ENCODE results near the gene BCL2L12. TPM values are rescaled to one million over a fixed set of nuclear protein-coding genes. Genes with fewer than 3 reads are reported as not detected.

BCL2L12 gene
- total and polyA plus RNA-seq, 10 donors: 7.8 to 36.7 (median 21.7) TPM

DNA sequence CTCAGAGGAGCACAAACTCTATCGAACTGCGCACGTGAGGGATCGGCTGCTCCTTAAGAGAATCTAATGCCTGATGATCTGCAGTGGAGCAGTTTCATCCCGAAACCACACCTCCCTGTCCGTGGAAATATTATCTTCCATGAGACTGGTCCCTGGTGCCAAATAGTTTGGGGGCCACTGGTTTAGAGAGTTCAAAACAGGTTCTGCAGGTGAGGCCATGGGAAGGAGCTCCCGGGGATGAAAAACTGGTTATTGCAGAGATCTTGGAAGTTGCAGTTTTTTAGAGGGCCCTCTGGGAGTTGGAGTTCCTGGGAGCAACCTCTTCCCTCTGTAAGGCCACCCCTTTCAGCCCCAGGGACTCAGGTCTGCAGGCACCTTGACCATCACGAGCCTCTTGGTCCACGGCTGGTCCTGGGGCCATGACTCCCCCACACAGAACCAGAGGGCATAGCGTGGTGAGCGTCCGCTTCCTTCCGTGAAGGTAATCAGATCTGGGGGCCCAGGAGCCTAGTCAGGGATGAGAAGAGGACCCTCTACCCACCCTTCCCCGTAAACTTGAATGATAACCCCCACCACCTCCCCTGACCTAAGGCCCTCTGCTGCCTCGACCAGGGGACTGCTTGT, 5.3 kb upstream of the BCL2L12 start:
- no peaks in the 10 kb centered on the region for H3K9me3 ChIP-seq

GRCh38 chr19:49662011-49662410, 3.7 kb upstream of the BCL2L12 start:
- TF ChIP-seq POLR2A (IDR thresholded peaks at IDR 0.05): no peak
- TF ChIP-seq, protein P1, sequence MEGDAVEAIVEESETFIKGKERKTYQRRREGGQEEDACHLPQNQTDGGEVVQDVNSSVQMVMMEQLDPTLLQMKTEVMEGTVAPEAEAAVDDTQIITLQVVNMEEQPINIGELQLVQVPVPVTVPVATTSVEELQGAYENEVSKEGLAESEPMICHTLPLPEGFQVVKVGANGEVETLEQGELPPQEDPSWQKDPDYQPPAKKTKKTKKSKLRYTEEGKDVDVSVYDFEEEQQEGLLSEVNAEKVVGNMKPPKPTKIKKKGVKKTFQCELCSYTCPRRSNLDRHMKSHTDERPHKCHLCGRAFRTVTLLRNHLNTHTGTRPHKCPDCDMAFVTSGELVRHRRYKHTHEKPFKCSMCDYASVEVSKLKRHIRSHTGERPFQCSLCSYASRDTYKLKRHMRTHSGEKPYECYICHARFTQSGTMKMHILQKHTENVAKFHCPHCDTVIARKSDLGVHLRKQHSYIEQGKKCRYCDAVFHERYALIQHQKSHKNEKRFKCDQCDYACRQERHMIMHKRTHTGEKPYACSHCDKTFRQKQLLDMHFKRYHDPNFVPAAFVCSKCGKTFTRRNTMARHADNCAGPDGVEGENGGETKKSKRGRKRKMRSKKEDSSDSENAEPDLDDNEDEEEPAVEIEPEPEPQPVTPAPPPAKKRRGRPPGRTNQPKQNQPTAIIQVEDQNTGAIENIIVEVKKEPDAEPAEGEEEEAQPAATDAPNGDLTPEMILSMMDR (IDR thresholded peaks at IDR 0.05 in 8 of 11, conservative IDR thresholded peaks at IDR 0.05 in 3 of 11): no peak
- peak in 2 of 3 donors; percentile 36 to 72 for TF ChIP-seq POLR2AphosphoS5 (IDR thresholded peaks at IDR 0.05)
- no peaks in the 10 kb centered on the region for H3K9me3 ChIP-seq
- 93 to 97% (median 96%) methylated on average over 3 to 16 of the region's 16 CpGs for WGBS, 5 donors
- peak overlapping the region in 1 of 8 donors; percentile 96 for H3K27ac ChIP-seq
- intact Hi-C loops (cut with DNase I; ENCODE audit: low total_unique reads): loop anchor here (10.0 kb wide), 1 partner anchor 67 kb away; the partner anchor contains the start of gene PRR12
- peaks cover 4 to 66% (median 58%) of the 10 kb centered on the region in 6 donors for H3K36me3 ChIP-seq
- H3K4me1 ChIP-seq: peaks cover 15 to 53% (median 34%) of the 10 kb centered on the region in 6 donors
- H3K4me3 ChIP-seq: no peak overlapping the region
- DNase-seq: no peak
- H3K27me3 ChIP-seq (replicated peaks in 1 of 7): no peaks in the 10 kb centered on the region

More for the DNA sequence above, 5.3 kb upstream of the BCL2L12 start:
- Histone ChIP-seq H3K27ac (peak overlapping the region in 1 of 8 donors; percentile 18), H3K4me3 (no peak overlapping the region), H3K4me1 (peaks cover 7 to 49% (median 25%) of the 10 kb centered on the region in 6 donors), H3K36me3 (peaks cover 4 to 81% (median 73%) of the 10 kb centered on the region in 6 donors), H3K27me3 (replicated peaks in 1 of 7) (no peaks in the 10 kb centered on the region)
- DNase-seq: no peak
- TF ChIP-seq, protein P1 (IDR thresholded peaks at IDR 0.05 in 8 of 11, conservative IDR thresholded peaks at IDR 0.05 in 3 of 11): no peak
- TF ChIP-seq POLR2AphosphoS5 (IDR thresholded peaks at IDR 0.05): peak in 1 of 3 donors; percentile 38
- intact Hi-C loops (cut with DNase I; ENCODE audit: low total_unique reads): loop anchor here (10.0 kb wide), 1 partner anchor 66 kb away; the partner anchor contains the start of gene PRR12
- 86 to 94% (median 89%) methylated on average over 13 to 15 of the region's 15 CpGs for WGBS, 5 donors

DNA sequence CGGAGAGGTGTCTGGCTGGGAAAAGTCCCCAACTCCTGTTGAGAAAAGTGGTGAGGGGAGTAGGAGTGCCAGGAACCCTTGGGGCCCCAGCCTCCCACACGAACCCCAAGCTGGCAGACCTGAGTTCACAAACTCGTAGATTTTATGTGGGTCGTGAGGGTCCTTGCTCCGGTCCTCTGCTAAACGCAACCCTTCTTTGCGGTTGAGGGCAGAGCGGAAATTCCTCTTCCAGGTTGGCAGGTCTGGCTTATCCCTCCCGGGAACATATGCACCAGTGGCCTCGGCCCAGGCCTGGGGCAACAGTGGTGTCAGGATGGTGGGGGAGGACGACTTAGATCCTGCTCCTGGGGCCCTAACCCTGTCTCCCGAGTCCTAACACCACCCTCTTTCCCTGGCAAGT, 2.5 kb upstream of the BCL2L12 start:
- TF ChIP-seq POLR2AphosphoS5 (IDR thresholded peaks at IDR 0.05): no peak
- TF ChIP-seq, protein P1 (IDR thresholded peaks at IDR 0.05 in 8 of 11, conservative IDR thresholded peaks at IDR 0.05 in 3 of 11): no peak
- no peak for TF ChIP-seq POLR2A (IDR thresholded peaks at IDR 0.05)
- no peak for DNase-seq
- WGBS, 5 donors: 87 to 90% (median 88%) methylated on average over 7 to 12 of the region's 12 CpGs
- peak overlapping the region in 5 of 8 donors; percentile 68 to 95 (median 94) for H3K4me3 ChIP-seq
- intact Hi-C loops (cut with DNase I; ENCODE audit: low total_unique reads): loop anchor here (10.0 kb wide), 1 partner anchor 68 kb away; the partner anchor contains the start of gene PRR12
- no peaks in the 10 kb centered on the region for H3K27me3 ChIP-seq (replicated peaks in 1 of 7)
- H3K36me3 ChIP-seq: peaks cover 4 to 60% (median 46%) of the 10 kb centered on the region in 6 donors
- peak overlapping the region in 7 of 8 donors; percentile 91 to 96 (median 94) for H3K27ac ChIP-seq
- H3K9me3 ChIP-seq: no peaks in the 10 kb centered on the region
- peaks cover 15 to 59% (median 37%) of the 10 kb centered on the region in 6 donors for H3K4me1 ChIP-seq

Data from spleen (tissue), 11 donors.